Epithelial cell of prostate (primary cell): Measurements from ENCODE around the gene GABRR2.

Experiments
- DNase-seq: peaks from one replicate; pipeline ENCODE4 v3.0.0-alpha.2; 2011; ENCODE audit warnings: low read depth, low spot score
- H3K27ac ChIP-seq: fragments of 450-650 bp; 2 replicates; pipeline ENCODE4 v1.5.1; 2017; ENCODE audit warnings: mild to moderate bottlenecking

The GABRR2 gene

DNA sequence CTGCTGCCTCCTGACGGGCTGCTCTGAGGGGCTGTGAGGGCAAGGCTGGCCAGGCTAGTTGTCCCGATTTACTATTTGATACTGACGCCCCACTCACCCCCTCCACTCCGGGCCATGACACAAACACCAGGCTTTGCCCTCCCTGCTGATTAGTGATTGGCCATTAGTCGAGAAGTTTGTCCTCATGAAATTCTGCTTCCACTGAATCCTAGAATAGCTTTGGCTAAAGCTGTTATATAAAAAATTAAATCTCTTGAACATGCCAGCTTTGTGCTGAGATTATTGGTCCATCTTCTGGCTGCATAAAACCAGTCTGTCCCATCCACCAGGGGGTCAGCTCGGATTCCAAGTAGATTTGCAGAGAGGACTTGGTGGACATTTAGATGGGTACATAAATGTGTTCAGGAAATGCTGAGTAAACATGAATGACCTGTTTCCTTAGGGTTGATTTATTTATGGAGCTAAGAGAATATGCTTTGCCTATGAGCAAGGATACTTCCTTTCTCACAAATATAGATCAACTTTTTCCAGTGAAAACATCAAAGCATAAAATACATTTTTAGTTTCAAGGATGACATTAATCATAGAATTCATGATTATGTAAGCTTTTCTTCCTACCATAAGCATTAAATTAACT lies at the start of gene GABRR2:
Gene GABRR2, minus strand, starts transcription at position 51 of the 637 bp plus-strand sequence. CDS start 134 bp downstream, outside the sequence.
- H3K27ac ChIP-seq = no peak within 1 kb of the TSS
- no peak for DNase-seq

DNA sequence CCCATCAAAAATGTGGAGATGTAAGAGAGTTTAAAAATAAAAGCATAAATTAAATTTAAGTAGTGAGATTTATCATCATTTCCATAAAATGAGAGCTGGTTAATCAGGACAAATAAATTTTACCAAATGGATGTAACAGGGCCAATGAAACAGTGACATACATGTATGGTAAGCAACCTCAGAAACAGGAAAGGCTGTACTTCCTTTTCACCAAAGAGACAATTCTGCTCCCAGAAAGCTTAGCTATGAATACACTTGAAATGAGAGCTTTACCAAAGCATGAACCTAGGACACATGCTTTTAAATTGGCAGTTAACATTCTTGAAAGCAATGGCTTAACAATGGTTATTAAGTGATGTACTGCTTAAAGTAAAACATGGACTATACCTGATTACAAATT lies 49.5 kb upstream of the GABRR2 start:
- DNase-seq = no peak
- no peak overlapping the region for H3K27ac ChIP-seq

GRCh38 chr6:89361171-89361570 lies 46.1 kb upstream of the GABRR2 start:
- H3K27ac ChIP-seq = no peak overlapping the region
- no peak for DNase-seq

DNA sequence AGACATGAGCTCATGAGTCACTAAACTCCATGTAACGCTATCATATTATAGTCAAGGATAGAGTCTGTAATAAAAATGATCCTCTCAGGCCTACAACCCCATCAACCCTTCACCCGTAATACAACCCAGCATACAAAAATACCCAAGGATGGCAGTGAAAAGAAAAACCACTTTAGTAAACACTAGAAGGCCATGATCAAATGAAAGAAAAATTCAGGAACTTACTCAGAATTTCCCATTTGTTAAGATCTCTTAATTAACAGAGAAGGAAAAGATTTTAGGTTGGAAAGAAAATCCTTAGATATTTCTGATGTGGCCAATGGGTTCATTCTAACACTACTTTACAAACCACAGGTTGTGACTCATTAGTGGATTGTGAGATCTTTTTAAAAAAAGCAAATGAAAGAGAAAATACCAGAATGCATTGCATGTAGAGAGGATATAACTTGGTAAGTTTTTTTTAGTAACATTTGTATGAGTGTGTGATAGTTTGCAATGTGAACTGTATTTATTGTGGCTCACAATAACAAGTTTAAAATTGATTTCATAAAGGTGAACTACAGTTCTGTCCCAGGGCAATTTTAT lies 45.4 kb upstream of the GABRR2 start:
- no peak for DNase-seq
- no peak overlapping the region for H3K27ac ChIP-seq

- H3K27ac ChIP-seq = no peak overlapping the region
- no peak for DNase-seq
Observed at GRCh38 chr6:89359561-89359960, 44.5 kb upstream of the GABRR2 start.

- H3K27ac ChIP-seq = no peak overlapping the region
- no peak for DNase-seq
Observed at GRCh38 chr6:89357390-89357789, 42.3 kb upstream of the GABRR2 start.

DNA sequence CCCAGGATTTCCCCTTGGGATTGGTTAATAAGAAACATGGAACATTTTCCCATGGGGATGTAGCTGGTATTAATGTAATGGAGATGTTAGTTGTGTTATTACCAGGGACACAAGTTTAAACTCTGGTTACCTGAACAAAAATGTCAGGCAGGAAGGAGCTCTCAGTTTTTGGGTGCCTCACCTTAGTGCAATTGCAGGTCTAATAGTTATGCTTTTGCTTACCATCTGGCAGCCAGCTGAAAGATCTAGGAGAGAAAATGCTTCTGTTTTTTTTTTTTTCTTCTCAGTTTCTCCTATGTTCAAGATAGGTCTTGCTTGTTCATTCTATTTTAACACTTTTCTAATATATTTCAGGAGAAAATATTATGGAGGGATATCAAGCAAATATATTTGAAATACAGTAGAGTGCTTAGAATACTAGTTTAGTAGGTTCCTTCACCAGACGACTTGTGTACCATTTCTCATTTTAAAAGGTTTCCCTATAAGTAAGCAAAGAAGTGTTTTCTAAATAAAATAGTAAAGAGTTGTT lies 41.6 kb upstream of the GABRR2 start:
- DNase-seq = no peak
- H3K27ac ChIP-seq = no peak overlapping the region

- DNase-seq = no peak
- H3K27ac ChIP-seq = no peak overlapping the region
Observed at GRCh38 chr6:89355511-89356194, 40.6 kb upstream of the GABRR2 start.

DNA sequence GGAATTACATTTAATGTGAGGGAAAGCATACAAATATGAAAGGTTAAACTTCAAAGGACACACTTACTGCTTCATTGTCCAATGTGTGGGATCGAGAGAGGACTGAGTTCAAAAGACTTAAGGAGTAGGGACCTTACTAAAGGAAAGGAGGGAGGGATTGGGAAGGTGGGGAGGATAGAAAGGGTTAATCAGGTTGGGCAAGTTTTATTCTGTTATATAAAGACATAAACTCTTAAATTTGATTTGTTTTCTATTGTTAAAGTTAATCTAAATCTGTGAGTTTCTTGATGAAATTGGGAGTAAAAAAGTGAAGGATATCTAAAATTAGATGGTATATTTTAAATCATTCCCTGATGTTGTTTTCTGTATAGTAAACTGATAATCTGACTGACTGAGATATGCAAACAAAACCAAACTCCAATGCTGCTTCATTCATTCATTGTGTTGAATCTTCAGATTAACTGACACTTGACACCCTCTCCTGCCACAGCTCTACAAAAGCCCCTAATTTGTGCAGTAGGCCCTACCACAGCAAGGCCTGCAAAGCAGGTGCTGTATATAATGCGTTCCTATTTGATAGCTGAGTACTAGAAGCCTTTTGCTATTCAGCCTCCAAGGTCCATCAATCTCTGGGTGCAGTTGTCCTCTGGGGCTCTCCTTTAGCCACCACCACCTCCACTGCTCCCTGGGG lies 38.7 kb upstream of the GABRR2 start:
- H3K27ac ChIP-seq = no peak overlapping the region
- no peak for DNase-seq

DNA sequence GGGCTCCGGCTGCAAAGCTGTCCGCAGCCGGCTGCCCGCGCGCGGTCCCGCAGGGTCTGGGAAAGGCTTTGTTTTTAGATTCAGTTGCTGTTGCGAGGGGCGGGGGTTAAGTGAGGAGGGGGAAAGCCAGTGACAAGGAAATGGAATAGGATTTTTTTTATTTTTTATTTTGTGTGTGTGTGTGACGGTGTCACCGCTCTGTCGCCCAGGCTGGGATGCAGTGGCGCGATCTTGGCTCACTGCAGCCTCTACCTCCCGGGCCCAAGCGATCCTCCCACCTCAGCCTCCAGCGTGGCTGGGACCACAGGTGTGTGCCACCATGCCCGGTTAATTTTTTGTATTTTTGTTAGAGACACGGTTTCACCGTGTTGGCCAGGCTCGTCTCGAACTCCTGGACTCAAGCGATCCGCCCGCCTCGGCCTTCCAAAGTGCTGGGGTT lies 38.0 kb upstream of the GABRR2 start:
- no peak for DNase-seq
- peak overlapping the region; percentile 70 for H3K27ac ChIP-seq

GRCh38 chr6:89352278-89353117 lies 37.4 kb upstream of the GABRR2 start, which contains the start of gene UBE2J1:
TSS of gene UBE2J1 (minus strand) at chr6:89352722. CDS start at chr6:89352569, 153 bp downstream.
- peak within 1 kb of the TSS; percentile 70 for H3K27ac ChIP-seq
- DNase-seq = peak; percentile 50

- DNase-seq = no peak
- H3K27ac ChIP-seq = peak overlapping the region; percentile 70
Observed at GRCh38 chr6:89351671-89352277, 36.7 kb upstream of the GABRR2 start.

DNA sequence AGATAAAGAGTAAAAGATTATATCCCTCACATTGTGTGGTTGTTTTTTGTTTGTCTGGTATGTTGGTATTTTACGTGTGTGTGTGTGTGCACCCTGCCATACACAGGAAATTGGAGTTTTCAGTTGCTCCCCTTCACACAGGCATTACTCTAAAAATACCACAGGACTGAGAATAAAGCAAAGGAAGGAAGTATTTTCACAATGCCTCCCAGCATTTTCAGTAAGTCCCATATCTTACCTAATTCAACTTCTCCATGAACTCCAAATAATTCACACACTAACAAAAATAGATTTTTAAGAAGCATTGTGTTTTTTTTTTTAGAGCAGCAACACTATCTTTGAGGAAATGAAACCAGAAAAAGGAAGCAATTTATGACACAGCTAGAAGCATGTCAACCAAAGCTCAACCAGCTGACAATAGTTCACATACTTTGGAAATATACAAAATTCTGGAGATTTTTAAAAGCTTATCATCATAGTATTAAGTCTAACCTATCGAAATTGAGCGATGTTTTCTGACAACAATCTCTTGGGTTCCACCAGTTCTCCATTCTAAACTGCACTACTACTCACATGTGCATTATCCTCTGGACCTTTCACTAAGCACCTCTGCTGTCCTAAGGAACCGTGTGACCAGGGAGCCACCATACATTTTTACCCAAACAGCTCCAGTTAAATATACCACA lies 35.3 kb upstream of the GABRR2 start:
- no peak for DNase-seq
- H3K27ac ChIP-seq = no peak overlapping the region

DNA sequence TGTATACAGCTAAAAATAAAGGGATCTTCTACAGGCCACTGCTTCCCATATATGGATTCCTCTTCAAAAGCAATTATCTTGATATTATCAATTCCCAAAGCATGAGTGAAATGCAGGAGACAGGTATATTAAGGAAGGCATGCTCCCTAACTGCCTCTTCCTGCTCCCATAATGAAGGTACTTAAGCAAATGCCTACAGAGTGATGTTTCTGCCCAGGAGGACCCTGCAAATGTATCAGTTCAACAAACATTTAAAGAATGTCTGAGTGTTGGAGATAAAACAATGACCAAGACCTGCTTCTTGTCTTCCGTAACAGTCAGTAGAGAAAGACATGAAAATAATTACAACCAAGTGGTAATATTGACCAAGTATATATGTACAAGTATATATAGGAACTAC lies 33.3 kb upstream of the GABRR2 start:
- H3K27ac ChIP-seq = no peak overlapping the region
- DNase-seq = no peak

DNA sequence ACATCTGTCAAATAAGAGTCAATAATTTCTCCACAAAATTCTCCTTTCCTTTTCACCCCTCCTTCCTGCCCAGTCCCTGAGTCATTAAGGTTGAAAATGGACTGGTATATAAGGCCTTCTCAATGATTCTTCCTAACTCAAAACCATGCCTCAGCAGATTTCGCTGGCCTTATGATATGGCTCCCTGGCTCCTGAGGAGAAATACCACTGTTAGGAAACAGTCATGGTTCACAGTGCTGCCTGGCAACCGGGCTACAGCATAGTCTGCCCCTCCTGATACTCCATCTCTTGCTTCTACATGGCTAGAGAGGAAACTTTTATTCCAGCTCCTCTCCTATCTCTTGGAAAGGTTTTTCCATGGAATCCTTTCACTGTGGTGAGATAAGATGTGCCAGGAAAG lies 32.7 kb upstream of the GABRR2 start:
- H3K27ac ChIP-seq = no peak overlapping the region
- DNase-seq = no peak

DNA sequence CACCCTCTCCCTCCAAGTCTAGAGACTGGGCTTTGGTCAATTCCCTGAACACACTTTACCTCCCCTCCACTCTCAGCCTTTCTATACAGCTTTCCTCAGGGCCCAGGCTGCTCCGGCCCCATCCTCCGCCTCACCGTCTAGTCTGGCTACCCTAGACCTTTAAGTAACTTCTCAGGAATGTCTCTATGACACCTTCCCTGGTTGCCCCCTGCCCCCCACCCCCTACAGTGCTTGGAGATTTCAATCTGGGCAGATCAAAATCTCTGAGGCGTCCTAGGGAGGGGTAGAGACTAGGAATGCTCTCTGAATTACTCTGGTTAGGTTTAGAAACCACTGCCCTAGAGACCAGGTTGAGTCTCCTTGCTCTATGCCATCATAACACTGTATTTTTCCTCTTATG lies 31.3 kb upstream of the GABRR2 start:
- DNase-seq = no peak
- H3K27ac ChIP-seq = no peak overlapping the region

DNA sequence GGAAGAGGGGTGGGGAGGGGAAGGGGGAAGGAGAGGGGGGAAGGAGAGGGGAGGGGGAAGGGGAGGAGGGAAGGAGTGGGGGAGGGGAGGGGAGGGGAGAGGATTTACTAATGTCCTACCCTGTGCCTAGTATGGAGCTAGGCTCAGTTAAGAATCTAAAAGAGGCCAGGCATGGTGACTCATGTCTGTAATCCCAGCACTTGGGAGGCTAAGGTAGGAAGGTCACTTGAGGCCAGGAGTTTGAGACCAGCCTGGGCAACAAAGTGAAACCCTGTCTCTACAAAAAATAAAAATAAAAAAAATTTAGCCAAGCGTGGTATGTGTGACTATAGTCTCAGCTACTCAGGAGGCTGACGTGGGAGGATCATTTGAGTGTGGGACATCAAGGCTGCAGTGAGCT lies 24.5 kb upstream of the GABRR2 start:
- DNase-seq = no peak
- no peak overlapping the region for H3K27ac ChIP-seq

DNA sequence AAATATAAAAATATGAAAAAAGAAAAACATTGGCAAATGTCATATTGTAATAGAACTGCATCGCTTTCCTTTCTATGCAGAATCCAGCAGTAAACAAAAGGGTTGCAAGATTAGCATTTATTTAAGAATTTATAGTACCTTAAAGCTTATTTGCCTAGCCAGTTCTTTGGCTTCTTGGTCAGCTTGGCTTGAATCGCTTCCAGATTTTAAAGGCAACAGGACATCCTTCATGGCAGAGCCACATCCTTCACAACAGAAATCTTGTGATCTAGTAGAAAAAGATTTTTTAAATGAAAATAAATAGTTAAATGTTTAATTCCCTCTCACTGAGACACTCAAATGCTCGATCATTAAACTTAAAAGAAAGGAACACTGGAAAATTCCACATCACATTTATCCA lies 20.1 kb upstream of the GABRR2 start:
- no peak overlapping the region for H3K27ac ChIP-seq
- no peak for DNase-seq

DNA sequence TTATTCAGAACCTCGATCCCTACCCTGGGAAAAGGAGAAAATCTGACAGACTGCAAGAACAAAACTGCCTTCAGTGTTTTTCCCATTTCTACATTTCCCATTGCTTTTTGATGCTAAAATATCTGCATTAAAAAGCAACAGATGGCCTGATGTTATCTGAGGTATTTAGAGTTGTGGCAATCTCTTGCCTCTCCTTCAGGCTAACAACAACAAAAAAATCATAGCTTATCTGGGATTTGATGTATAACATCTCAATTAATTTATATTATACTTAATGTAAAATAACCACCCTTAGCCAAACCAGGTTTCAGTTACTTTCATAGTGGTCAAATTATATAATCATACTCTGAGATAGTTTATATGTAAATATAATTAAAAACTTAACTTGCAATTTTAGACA lies 15.8 kb upstream of the GABRR2 start:
- H3K27ac ChIP-seq = no peak overlapping the region

More for the DNA sequence above, 15.8 kb upstream of the GABRR2 start:
- DNase-seq = no peak
